GM12872 (cell line): Measurements from ENCODE around the gene RNF115.

Source experiments
- CTCF ChIP-seq: IDR thresholded peaks from 3 replicates; pipeline ENCODE4 v1.5.1; 2011; ENCODE audit warnings: low read depth, mild to moderate bottlenecking, low read length, moderate library complexity; ENCODE audit not compliant: insufficient read depth

The RNF115 gene

GRCh38 chr1:145823565-145824498 lies at the start of gene RNF115, which contains the start of gene POLR3C:
Gene RNF115 (minus strand): TSS chr1:145824095. CDS start chr1:145823873, 222 bp downstream.
Gene POLR3C (plus strand): TSS chr1:145824200. CDS start chr1:145825777, 1,577 bp downstream.
- TF ChIP-seq CTCF: no peak

GRCh38 chr1:145871994-145872924 lies 48.4 kb upstream of the RNF115 start:
- no peak for TF ChIP-seq CTCF

- no peak for TF ChIP-seq CTCF
Observed at GRCh38 chr1:145868232-145868631, 44.3 kb upstream of the RNF115 start.

- no peak for TF ChIP-seq CTCF
Observed at GRCh38 chr1:145863282-145864018, 39.6 kb upstream of the RNF115 start.

- no peak for TF ChIP-seq CTCF
Observed at GRCh38 chr1:145859491-145860023, 35.7 kb upstream of the RNF115 start.

GRCh38 chr1:145858901-145859490 lies 35.1 kb upstream of the RNF115 start, which contains the start of gene PIAS3:
Gene PIAS3 (minus strand): TSS chr1:145859081. CDS start chr1:145858990, 91 bp downstream.
- TF ChIP-seq CTCF: no peak
